WTC11 (cell line): ENCODE measurements around the gene OR4S1. TPM values are rescaled to one million over a fixed set of nuclear protein-coding genes. Genes with fewer than 3 reads are reported as not detected.
"Not testable (repeated sequence)": the region's sequence is repeated elsewhere in the genome, so short reads cannot be mapped to it uniquely, and the experiment has no call there.

Experiments
- ATAC-seq: fragments of 200-7000 bp; cut with Tn5 transposase; 2 replicates; pipeline ENCODE4 v1.10.0; 2021; ENCODE audit warnings: mild to moderate bottlenecking, moderate library complexity
- CTCF ChIA-PET: fragments of 300-600 bp; sonication (Branson Sonifier 250); formaldehyde crosslinking; loops from one replicate; lab custom pipeline; 2021; ENCODE audit warnings: antibody characterized with exemption; lab: Charles Lee
- POLR2A ChIA-PET: fragments of 350-600 bp; sonication (Branson Sonifier 250); formaldehyde crosslinking; loops from one replicate; lab custom pipeline; 2021; ENCODE audit warnings: antibody characterized with exemption; lab: Charles Lee
- DNase-seq: peaks from one replicate; pipeline ENCODE4 v3.0.0; 2021; ENCODE audit warnings: low spot score
- H3K27ac Mint-ChIP-seq: 2 replicates; pipeline ENCODE4 v1.8.0; 2021; ENCODE audit warnings: mixed read lengths
- H3K27me3 Mint-ChIP-seq: 2 replicates; pipeline ENCODE4 v1.8.0; 2021; ENCODE audit warnings: low read depth, mild to moderate bottlenecking, moderate library complexity, mixed read lengths
- H3K36me3 Mint-ChIP-seq: 2 replicates; pipeline ENCODE4 v1.8.0; 2021; ENCODE audit warnings: mixed read lengths
- H3K4me1 Mint-ChIP-seq: 2 replicates; pipeline ENCODE4 v1.8.0; 2022; ENCODE audit warnings: mixed read lengths
- H3K4me3 Mint-ChIP-seq: 2 replicates; pipeline ENCODE4 v1.8.0; 2021; ENCODE audit warnings: mild to moderate bottlenecking, moderate library complexity, mixed read lengths
- H3K9me3 Mint-ChIP-seq: 2 replicates; pipeline ENCODE4 v1.8.0; 2021; ENCODE audit warnings: mixed read lengths
- ATF1 ChIP-seq: sonication (generic); formaldehyde crosslinking; IDR thresholded peaks from 2 replicates; pipeline ENCODE4 v1.8.1; 2023; ENCODE audit warnings: mild to moderate bottlenecking, moderate library complexity, missing genetic modification reagents
- CBFB ChIP-seq: sonication (generic); formaldehyde crosslinking; IDR thresholded peaks from 2 replicates; pipeline ENCODE4 v1.8.1; 2022; ENCODE audit warnings: mild to moderate bottlenecking, low read depth, missing genetic modification reagents
- CREB1 ChIP-seq: sonication (generic); formaldehyde crosslinking; IDR thresholded peaks from 2 replicates; pipeline ENCODE4 v1.8.0; 2023; ENCODE audit warnings: mild to moderate bottlenecking, missing genetic modification reagents
- JAZF1 ChIP-seq: fragments of 250-450 bp; sonication (Bioruptor Pico); IDR thresholded peaks from 2 replicates; pipeline ENCODE4 v1.9.0; 2021; ENCODE audit warnings: moderate library complexity, mild to moderate bottlenecking, inconsistent platforms
- JUN ChIP-seq: sonication (generic); formaldehyde crosslinking; IDR thresholded peaks from 2 replicates; pipeline ENCODE4 v1.8.0; 2023; ENCODE audit warnings: mild to moderate bottlenecking, missing genetic modification reagents
- NFE2L1 ChIP-seq: sonication (generic); formaldehyde crosslinking; IDR thresholded peaks from 2 replicates; pipeline ENCODE4 v1.8.1; 2023; ENCODE audit warnings: missing genetic modification reagents
- NFYB ChIP-seq: sonication (generic); formaldehyde crosslinking; conservative IDR thresholded peaks from 2 replicates; pipeline ENCODE4 v1.8.0; 2022; ENCODE audit warnings: low read depth, missing genetic modification reagents
- RORB ChIP-seq: fragments of 250-450 bp; sonication (Bioruptor Pico); IDR thresholded peaks from 2 replicates; pipeline ENCODE4 v1.9.0; 2021; ENCODE audit warnings: mild to moderate bottlenecking
- SMAD4 ChIP-seq: sonication (generic); formaldehyde crosslinking; IDR thresholded peaks from 2 replicates; pipeline ENCODE4 v1.8.0; 2022; ENCODE audit warnings: mild to moderate bottlenecking, missing genetic modification reagents
- SP1 ChIP-seq: sonication (generic); formaldehyde crosslinking; conservative IDR thresholded peaks from 2 replicates; pipeline ENCODE4 v1.8.1; 2022; ENCODE audit warnings: missing genetic modification reagents
- ZNF138 ChIP-seq: sonication (generic); formaldehyde crosslinking; conservative IDR thresholded peaks from 2 replicates; pipeline ENCODE4 v1.8.1; 2022; ENCODE audit warnings: mild to moderate bottlenecking, moderate library complexity, missing genetic modification reagents
- ZNF263 ChIP-seq: sonication (generic); formaldehyde crosslinking; IDR thresholded peaks from 2 replicates; pipeline ENCODE4 v1.8.1; 2022; ENCODE audit warnings: low read depth, mild to moderate bottlenecking, moderate library complexity, missing genetic modification reagents
- total RNA-seq: library from RNA; stranded (reverse); gene quantifications from 3 replicates; pipeline ENCODE4 v1.2.3, GENCODE V29; 2021
- TF ChIP-seq, protein P1 (sequence below): fragments of 250-450 bp; sonication (Bioruptor Pico); IDR thresholded peaks from 2 replicates; pipeline ENCODE4 v2.1.2; 2022; ENCODE audit warnings: mild to moderate bottlenecking, moderate library complexity
- TF ChIP-seq, protein P2 (sequence below): fragments of 200-600 bp; IDR thresholded peaks from 2 replicates; pipeline ENCODE4 v1.8.0; 2022; ENCODE audit warnings: antibody characterized with exemption
- TF ChIP-seq, protein P3 (sequence below): sonication (generic); formaldehyde crosslinking; IDR thresholded peaks from 2 replicates; pipeline ENCODE4 v1.8.0; 2022; ENCODE audit warnings: mild to moderate bottlenecking, missing genetic modification reagents
- TF ChIP-seq, protein P4 (sequence below): sonication (generic); formaldehyde crosslinking; IDR thresholded peaks from 2 replicates; pipeline ENCODE4 v1.8.0; 2022; ENCODE audit warnings: mild to moderate bottlenecking, missing genetic modification reagents

The OR4S1 gene
- total RNA-seq, 1 experiment from 2014 or later = not detected

DNA sequence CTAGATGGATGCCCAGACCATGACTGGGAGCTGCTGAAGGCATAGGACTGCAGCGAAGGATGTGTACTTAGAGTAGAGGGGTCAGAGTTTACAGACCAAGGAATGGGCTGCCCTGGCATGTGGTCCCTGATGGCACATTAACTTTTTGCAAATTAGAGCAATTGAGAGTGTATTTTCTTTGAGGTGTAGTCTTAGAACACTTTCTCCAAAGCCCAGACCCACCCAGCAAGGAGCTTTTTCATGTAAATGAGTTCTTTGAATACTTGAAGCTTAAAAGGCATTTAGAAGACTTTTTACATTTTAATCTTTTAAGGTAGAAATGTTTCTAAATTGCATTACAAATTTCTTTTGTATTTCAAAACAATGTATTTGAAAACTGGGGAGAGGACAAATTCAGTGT is 33.4 kb upstream of the OR4S1 start (continued):
- TF ChIP-seq NFE2L1 (CRISPR knock-in tag) (no peak), ZNF263 (CRISPR knock-in tag) (no peak), CREB1 (CRISPR knock-in tag) (no peak)
- TF ChIP-seq, protein P1, sequence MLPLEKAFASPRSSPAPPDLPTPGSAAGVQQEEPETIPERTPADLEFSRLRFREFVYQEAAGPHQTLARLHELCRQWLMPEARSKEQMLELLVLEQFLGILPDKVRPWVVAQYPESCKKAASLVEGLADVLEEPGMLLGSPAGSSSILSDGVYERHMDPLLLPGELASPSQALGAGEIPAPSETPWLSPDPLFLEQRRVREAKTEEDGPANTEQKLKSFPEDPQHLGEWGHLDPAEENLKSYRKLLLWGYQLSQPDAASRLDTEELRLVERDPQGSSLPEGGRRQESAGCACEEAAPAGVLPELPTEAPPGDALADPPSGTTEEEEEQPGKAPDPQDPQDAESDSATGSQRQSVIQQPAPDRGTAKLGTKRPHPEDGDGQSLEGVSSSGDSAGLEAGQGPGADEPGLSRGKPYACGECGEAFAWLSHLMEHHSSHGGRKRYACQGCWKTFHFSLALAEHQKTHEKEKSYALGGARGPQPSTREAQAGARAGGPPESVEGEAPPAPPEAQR = no peak

DNA sequence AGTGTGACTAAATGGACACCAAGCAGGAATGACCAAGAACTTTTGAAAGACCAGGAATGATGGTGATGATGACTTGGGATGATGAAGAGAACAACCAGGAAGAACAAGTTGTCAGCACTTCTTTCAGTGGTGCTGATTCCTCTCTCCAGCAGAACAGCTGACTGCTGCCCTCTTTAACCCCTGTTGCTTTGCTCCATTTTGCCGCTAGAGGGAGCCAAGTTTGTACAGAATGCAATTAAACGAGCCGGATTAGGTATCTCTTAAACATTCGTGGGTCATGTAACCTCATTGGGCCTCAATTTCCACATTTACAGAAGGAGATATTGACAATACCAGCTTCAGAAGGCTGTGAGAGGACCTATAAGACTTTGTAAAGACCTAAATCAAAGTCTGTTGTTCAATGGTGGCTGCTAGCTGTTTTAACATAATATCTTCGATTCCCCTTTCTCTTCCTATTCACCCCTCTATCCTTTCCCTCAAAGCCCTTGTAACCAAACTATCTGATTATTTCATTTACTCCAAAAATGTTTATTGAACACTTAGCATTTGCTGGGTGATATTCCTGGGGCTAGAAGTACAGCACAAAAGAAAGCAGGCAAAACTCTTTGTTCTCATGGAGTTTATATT is 1.9 kb downstream of the OR4S1 start:
- ChIA-PET CTCF (no interaction called here), POLR2A (no interaction called here)
- Mint-ChIP-seq H3K36me3 (peaks cover 65% of the 10 kb centered on the region), H3K27me3 (peaks cover 10% of the 10 kb centered on the region; the same call in 1 of the 2 replicates), H3K4me3 (no peak overlapping the region), H3K9me3 (peaks cover 86% of the 10 kb centered on the region), H3K27ac (no peak overlapping the region), H3K4me1 (no peaks in the 10 kb centered on the region)
- 0 out of 2 replicates have a peak, but pooled peaks have one; percentile 41 for ATAC-seq
- peak; percentile 62 for DNase-seq
- TF ChIP-seq JAZF1 = no peak
- TF ChIP-seq SP1 = no peak
- TF ChIP-seq, protein P2, sequence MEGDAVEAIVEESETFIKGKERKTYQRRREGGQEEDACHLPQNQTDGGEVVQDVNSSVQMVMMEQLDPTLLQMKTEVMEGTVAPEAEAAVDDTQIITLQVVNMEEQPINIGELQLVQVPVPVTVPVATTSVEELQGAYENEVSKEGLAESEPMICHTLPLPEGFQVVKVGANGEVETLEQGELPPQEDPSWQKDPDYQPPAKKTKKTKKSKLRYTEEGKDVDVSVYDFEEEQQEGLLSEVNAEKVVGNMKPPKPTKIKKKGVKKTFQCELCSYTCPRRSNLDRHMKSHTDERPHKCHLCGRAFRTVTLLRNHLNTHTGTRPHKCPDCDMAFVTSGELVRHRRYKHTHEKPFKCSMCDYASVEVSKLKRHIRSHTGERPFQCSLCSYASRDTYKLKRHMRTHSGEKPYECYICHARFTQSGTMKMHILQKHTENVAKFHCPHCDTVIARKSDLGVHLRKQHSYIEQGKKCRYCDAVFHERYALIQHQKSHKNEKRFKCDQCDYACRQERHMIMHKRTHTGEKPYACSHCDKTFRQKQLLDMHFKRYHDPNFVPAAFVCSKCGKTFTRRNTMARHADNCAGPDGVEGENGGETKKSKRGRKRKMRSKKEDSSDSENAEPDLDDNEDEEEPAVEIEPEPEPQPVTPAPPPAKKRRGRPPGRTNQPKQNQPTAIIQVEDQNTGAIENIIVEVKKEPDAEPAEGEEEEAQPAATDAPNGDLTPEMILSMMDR = peak; percentile 67

DNA sequence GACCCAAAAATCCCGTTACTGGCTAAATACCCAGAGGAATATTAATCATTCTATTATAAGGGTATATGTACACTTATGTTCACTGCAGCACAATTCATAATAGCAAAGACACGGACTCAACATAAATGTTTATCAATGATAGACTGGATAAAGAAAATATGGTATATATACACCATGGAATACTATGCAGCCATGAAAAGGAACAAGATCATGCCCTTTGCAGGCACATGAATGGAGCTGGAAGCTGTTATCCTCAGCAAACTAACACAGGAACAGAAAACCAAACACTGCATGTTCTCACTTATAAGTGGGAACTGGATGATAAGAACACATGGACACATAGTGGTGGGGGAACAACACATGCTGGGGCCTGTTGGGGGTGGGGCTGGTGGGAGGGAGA is 7.6 kb downstream of the OR4S1 start:
- CTCF ChIA-PET, H3K4me3 Mint-ChIP-seq, H3K27ac Mint-ChIP-seq, DNase-seq, POLR2A ChIA-PET, H3K4me1 Mint-ChIP-seq, ATAC-seq: not testable (repeated sequence)
- Mint-ChIP-seq H3K9me3 (peaks cover 84% of the 10 kb centered on the region), H3K36me3 (peaks cover 58% of the 10 kb centered on the region), H3K27me3 (peaks cover 14% of the 10 kb centered on the region)

DNA sequence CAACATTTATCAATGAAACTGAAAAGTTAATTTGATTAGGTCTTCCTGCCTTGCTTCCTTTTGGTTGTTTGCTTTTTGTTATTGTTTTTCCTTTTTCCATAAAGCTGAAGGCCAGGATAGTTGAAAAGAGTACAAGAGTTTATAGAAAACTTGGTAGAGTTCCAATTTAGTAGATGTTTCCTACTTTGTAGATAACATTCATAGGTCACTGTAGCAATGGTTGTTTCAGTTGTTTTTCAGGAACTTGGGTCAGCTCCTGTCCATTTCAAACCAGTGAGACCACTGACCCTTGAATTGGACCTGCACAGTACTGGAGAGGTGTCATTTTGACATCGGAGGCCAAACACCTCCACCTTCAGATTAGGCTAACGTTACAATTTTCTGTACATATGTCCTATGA is 13.8 kb downstream of the OR4S1 start:
- H3K27ac Mint-ChIP-seq, CTCF ChIA-PET, POLR2A ChIA-PET, H3K4me3 Mint-ChIP-seq, H3K4me1 Mint-ChIP-seq, DNase-seq, ATAC-seq: not testable (repeated sequence)
- peaks cover 72% of the 10 kb centered on the region for H3K36me3 Mint-ChIP-seq
- peaks cover 93% of the 10 kb centered on the region for H3K9me3 Mint-ChIP-seq
- H3K27me3 Mint-ChIP-seq = peaks cover 14% of the 10 kb centered on the region

DNA sequence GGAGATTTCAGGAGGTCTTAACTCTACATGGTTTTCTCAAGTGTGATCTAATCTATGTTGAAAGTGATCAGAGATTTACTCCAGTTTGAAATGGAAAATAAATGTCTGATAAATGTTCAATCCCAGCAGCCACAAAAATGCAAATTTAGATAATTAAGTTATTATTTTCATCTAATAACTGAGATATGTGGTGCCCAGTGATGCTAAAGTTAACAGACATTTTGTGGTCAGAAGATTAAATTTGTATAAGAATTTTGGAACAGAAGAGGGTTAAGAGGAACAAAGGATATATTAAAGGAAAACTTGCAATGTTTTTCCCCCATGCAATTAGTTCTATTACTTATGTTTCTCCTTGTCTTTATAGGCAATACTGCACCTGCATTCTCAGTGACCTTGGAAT is 18.6 kb downstream of the OR4S1 start, which contains the start of gene OR4C3:
OR4C3 (plus strand) TSS at position 301 of the 400 bp plus-strand sequence. CDS start 102 bp downstream, outside the sequence.
- H3K27ac Mint-ChIP-seq, DNase-seq, H3K4me3 Mint-ChIP-seq, H3K4me1 Mint-ChIP-seq, POLR2A ChIA-PET, CTCF ChIA-PET, ATAC-seq: not testable (repeated sequence)
- H3K9me3 Mint-ChIP-seq = peaks cover 90% of the 10 kb centered on the region
- peaks cover 16% of the 10 kb centered on the region; the same call in 1 of the 2 replicates for H3K27me3 Mint-ChIP-seq
- H3K36me3 Mint-ChIP-seq = peaks cover 75% of the 10 kb centered on the region

DNA sequence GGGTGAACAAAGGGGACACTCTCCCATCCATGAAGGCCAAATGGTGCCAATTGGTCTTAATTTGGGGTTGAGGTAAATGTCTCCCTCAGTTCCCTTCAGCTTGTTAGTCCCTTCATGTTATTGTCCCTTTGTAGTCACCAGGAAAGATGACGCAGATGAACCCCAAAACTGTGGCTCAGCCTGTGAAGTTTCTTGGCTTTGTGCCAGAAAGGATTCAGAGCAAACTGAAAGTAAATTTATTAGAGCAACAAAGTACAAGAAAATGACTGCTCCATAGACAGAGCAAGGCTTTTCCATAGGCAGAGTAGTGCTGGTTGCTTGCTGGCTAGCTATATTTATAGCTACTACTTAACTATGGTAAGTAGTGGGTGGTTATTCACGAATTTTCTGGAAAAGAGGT is 35.4 kb downstream of the OR4S1 start:
- no peak overlapping the region for H3K4me3 Mint-ChIP-seq
- no peaks in the 10 kb centered on the region; the same call in 1 of the 2 replicates for H3K27me3 Mint-ChIP-seq
- H3K36me3 Mint-ChIP-seq = peaks cover 55% of the 10 kb centered on the region
- no peaks in the 10 kb centered on the region for H3K4me1 Mint-ChIP-seq
- peaks cover 75% of the 10 kb centered on the region for H3K9me3 Mint-ChIP-seq
- DNase-seq (no peak), ATAC-seq (no peak)
- ChIA-PET CTCF (no interaction called here), POLR2A (no interaction called here)
- H3K27ac Mint-ChIP-seq = no peak overlapping the region
- TF ChIP-seq, protein P1 = no peak
- TF ChIP-seq, protein P3, sequence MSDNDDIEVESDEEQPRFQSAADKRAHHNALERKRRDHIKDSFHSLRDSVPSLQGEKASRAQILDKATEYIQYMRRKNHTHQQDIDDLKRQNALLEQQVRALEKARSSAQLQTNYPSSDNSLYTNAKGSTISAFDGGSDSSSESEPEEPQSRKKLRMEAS (CRISPR knock-in tag) = no peak
- no peak for TF ChIP-seq RORB (CRISPR knock-in tag)
- no peak for TF ChIP-seq CBFB (CRISPR knock-in tag)
- no peak for TF ChIP-seq ZNF138 (CRISPR knock-in tag)
- TF ChIP-seq ATF1 (CRISPR knock-in tag) = no peak
- TF ChIP-seq, protein P2 = no peak
- TF ChIP-seq SMAD4 = no peak
- TF ChIP-seq JUN = no peak
- no peak for TF ChIP-seq NFYB
- TF ChIP-seq, protein P4, sequence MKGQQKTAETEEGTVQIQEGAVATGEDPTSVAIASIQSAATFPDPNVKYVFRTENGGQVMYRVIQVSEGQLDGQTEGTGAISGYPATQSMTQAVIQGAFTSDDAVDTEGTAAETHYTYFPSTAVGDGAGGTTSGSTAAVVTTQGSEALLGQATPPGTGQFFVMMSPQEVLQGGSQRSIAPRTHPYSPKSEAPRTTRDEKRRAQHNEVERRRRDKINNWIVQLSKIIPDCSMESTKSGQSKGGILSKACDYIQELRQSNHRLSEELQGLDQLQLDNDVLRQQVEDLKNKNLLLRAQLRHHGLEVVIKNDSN (CRISPR knock-in tag) = no peak
